ENCODE data around the gene TBL1X.

TBL1X gene

GRCh38 chrX:9676738-9677097 is 211.9 kb downstream of the TBL1X start:
- DNase-seq, result no peak

GRCh38 chrX:9677098-9677739 is 212.4 kb downstream of the TBL1X start:
- peak; percentile 34 for DNase-seq

GRCh38 chrX:9678215-9678965 is 213.5 kb downstream of the TBL1X start:
- DNase-seq, result no peak

- DNase-seq, result no peak
These were observed 216.2 kb downstream of the TBL1X start for GRCh38 chrX:9681011-9681410.

- DNase-seq, result no peak
These were observed 216.6 kb downstream of the TBL1X start for GRCh38 chrX:9681422-9681821.

GRCh38 chrX:9682456-9682855 is 217.6 kb downstream of the TBL1X start:
- no peak for DNase-seq

GRCh38 chrX:9682861-9683260 is 218.0 kb downstream of the TBL1X start:
- DNase-seq, result no peak

- no peak for DNase-seq
These were observed 218.5 kb downstream of the TBL1X start for GRCh38 chrX:9683350-9683749.

- no peak for DNase-seq
These were observed 223.0 kb downstream of the TBL1X start for GRCh38 chrX:9687899-9688298.

- no peak for DNase-seq
These were observed 224.0 kb downstream of the TBL1X start for GRCh38 chrX:9688833-9689232.

GRCh38 chrX:9690046-9690445 is 225.2 kb downstream of the TBL1X start:
- no peak for DNase-seq

- DNase-seq, result no peak
These were observed 228.6 kb downstream of the TBL1X start for GRCh38 chrX:9693307-9694001.

- DNase-seq, result no peak
These were observed 233.7 kb downstream of the TBL1X start for GRCh38 chrX:9698576-9698975.

- DNase-seq, result no peak
These were observed 235.7 kb downstream of the TBL1X start for GRCh38 chrX:9700555-9700954.

GRCh38 chrX:9701790-9702189 is 236.9 kb downstream of the TBL1X start:
- no peak for DNase-seq

- no peak for DNase-seq
These were observed 238.5 kb downstream of the TBL1X start for GRCh38 chrX:9703406-9703805.

- DNase-seq, result no peak
These were observed 240.1 kb downstream of the TBL1X start for GRCh38 chrX:9704876-9705465.

GRCh38 chrX:9706421-9706820 is 241.6 kb downstream of the TBL1X start:
- DNase-seq, result no peak

GRCh38 chrX:9707306-9708033 is 242.6 kb downstream of the TBL1X start:
- no peak for DNase-seq

- no peak for DNase-seq
These were observed 243.2 kb downstream of the TBL1X start for GRCh38 chrX:9708086-9708485.

GRCh38 chrX:9708923-9709553 is 244.2 kb downstream of the TBL1X start:
- DNase-seq, result peak; percentile 73

GRCh38 chrX:9710332-9710731 is 245.5 kb downstream of the TBL1X start:
- DNase-seq, result no peak

GRCh38 chrX:9717376-9717775 is 252.5 kb downstream of the TBL1X start:
- DNase-seq, result no peak
